Epithelial cell of proximal tubule (primary cell): Measurements from ENCODE around the gene RBBP6. TPM values are rescaled to one million over a fixed set of nuclear protein-coding genes. Genes with fewer than 3 reads are reported as not detected.
A peak's percentile ranks its signal among the peaks of the same experiment; 100 is the strongest.

Experiments used
- DNase-seq: peaks from one replicate; pipeline ENCODE4 v3.0.0-alpha.2; 2011; ENCODE audit warnings: low read depth
- H3K4me3 ChIP-seq: 2 replicates; pipeline ENCODE4 v1.5.1; 2011; ENCODE audit warnings: low read depth, mild to moderate bottlenecking, low read length
- CTCF ChIP-seq: conservative IDR thresholded peaks from 2 replicates; pipeline ENCODE4 v1.5.1; 2012; ENCODE audit warnings: low read depth, mild to moderate bottlenecking, low read length
- total RNA-seq: library from RNA; depleted of rRNA; stranded (reverse); fragments of >200 nt; gene quantifications from 2 replicates; pipeline ENCODE4 v1.2.3, GENCODE V29; 2015

Gene RBBP6
- total RNA-seq, 1 donor from 2014 or later, result 16.8 TPM

- peak; percentile 82 for TF ChIP-seq CTCF
- no peak for DNase-seq
- no peak overlapping the region for H3K4me3 ChIP-seq
These were observed 34.7 kb upstream of the RBBP6 start for GRCh38 chr16:24504472-24505345.

DNA sequence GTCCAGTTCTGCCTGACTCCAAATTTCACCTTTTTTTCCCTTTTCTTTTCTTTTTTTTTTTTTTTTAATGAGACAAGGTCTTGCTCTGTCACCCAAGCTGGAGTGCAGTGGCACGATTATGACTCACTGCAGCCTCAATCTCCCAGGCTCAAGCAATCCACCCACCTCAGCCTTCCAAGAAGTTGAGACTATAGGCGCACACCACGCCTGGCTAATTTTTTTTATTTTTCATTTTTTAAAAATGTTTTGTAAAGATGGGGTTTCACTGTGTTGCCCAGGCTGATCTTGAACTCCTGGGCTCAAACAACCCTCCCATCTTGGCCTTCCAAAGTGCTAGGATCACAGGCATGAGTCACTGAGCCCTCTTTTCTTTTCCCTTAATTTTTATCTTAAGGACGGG is 33.4 kb upstream of the RBBP6 start:
- no peak overlapping the region for H3K4me3 ChIP-seq
- no peak for TF ChIP-seq CTCF
- DNase-seq, result no peak

GRCh38 chr16:24507959-24508480 is 31.3 kb upstream of the RBBP6 start:
- H3K4me3 ChIP-seq, result no peak overlapping the region
- no peak for TF ChIP-seq CTCF
- no peak for DNase-seq

GRCh38 chr16:24508614-24509013 is 30.8 kb upstream of the RBBP6 start:
- TF ChIP-seq CTCF, result no peak
- no peak overlapping the region for H3K4me3 ChIP-seq
- DNase-seq, result no peak

DNA sequence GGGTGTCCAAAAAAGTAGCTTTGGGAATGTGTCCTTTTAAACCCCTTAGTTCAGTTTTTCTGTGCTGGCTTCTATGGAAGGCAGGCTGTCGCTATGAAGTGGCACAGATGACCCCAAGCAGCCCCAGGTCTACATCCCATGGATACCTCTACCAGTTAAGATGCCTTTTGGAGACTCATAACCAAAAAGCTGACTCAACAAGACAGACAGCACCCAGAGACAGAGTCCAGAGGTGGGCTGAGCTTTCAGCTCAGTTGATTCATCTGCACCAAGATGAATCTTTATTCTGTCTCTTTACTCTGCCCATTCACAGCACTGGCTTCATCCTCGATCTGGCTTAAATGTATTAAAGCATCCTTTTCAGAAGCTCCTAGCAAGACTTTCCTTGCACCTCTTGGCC is 29.8 kb upstream of the RBBP6 start:
- no peak for TF ChIP-seq CTCF
- H3K4me3 ChIP-seq, result no peak overlapping the region
- DNase-seq, result no peak

DNA sequence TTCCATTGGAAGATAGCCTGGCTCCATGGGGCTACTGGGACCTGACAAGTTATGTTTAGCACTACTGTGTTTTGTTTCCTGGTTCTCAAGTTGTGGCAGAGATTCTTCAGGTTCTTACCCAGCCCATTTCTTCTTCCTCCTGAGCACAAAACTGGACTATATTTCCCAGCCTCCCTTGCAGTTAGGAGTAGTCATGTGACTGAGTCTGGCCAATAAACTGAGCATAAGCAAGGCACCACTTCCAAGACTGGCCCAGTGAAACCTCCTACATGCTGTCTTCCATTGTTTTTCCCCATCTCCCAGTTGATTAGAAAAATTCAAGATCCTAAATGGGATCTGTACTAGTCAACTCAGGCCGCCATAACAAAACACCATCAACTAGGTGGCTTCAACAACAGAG is 28.2 kb upstream of the RBBP6 start:
- no peak for DNase-seq
- no peak overlapping the region for H3K4me3 ChIP-seq
- no peak for TF ChIP-seq CTCF

GRCh38 chr16:24511792-24512191 is 27.6 kb upstream of the RBBP6 start:
- TF ChIP-seq CTCF, result no peak
- H3K4me3 ChIP-seq, result no peak overlapping the region
- no peak for DNase-seq
